ENCODE data around the gene STAB2. TPM values are rescaled to one million over a fixed set of nuclear protein-coding genes. Genes with fewer than 3 reads are reported as not detected.
"Not testable (repeated sequence)": the region's sequence is repeated elsewhere in the genome, so short reads cannot be mapped to it uniquely, and the experiment has no call there.

STAB2 gene
- total RNA-seq, 1 donor from 2014 or later: 8.6 TPM

- DNase-seq: peak; percentile 44
Observed at GRCh38 chr12:103647267-103647666, 60.2 kb downstream of the STAB2 start.

DNA sequence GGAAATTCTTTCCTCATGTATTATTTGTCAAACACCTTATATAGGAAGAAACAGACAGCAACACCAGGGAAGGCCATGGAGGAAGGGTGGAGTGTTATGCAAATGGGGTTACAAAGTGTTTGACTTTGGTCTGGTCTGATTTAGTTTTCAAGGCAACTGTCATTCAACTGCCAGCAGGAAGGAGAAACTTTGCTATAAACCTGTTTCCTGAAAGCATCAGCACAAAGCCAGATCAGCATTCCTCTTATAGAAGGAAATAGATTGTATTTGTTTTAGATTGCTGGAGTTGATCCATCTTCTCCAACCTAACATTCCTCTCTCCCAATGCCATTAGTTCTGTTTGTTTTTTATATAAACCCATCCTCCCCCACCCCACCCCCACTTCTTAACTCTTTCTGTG lies 65.7 kb downstream of the STAB2 start:
- DNase-seq: no peak

DNA sequence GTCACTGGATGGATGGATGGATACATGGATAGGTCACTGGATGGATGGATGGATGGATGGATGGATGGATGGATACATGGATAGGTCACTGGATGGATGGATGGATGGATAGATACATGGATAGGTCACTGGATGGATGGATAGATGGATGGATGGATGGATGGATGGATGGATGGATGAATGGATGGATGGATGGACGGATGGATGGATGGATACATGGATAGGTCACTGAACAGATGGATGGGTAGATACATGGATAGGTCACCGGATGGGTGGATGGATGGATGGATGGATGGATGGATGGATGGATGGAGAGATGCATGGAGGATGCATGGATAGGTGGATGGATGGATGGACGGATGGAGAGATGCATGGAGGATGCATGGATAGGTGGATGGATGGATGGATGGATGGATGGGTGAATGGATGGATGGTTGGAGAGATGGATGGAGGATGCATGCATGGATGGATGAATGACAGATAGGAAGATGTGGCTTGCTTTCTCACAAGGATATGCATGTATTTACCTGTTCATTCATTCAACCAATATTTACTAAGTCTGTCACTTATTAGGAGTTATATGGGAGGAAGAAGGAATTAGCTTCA lies 66.6 kb downstream of the STAB2 start:
- DNase-seq: not testable (repeated sequence)

- no peak for DNase-seq
Observed at GRCh38 chr12:103654816-103655215, 67.7 kb downstream of the STAB2 start.

GRCh38 chr12:103656291-103656690 lies 69.2 kb downstream of the STAB2 start:
- DNase-seq: no peak

- DNase-seq: no peak
Observed at GRCh38 chr12:103657331-103657730, 70.3 kb downstream of the STAB2 start.

- no peak for DNase-seq
Observed at GRCh38 chr12:103664626-103665025, 77.6 kb downstream of the STAB2 start.

GRCh38 chr12:103665971-103666370 lies 78.9 kb downstream of the STAB2 start:
- DNase-seq: no peak

- DNase-seq: no peak
Observed at GRCh38 chr12:103667125-103667524, 80.1 kb downstream of the STAB2 start.

- DNase-seq: no peak
Observed at GRCh38 chr12:103668520-103668919, 81.4 kb downstream of the STAB2 start.

DNA sequence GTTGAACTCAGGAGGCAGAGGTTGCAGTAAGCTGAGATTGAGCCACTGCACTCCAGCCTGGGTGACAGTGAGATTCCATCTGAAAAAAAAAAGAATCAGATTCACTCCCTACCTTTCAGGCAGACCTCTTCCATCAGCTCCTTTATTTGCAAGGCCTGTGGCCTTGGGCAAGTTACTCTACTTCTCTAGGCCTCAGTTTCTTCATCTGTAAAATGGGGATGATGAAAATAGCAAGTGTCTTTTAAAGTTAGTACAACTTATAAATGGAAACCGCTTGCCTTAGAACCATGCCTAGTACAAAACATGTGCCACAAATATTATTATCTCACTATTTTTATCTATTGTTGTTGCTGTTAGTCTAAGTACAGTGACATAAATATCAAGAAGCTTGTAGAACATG lies 84.3 kb downstream of the STAB2 start:
- no peak for DNase-seq

GRCh38 chr12:103672401-103673119 lies 85.5 kb downstream of the STAB2 start:
- DNase-seq: no peak

- no peak for DNase-seq
Observed at GRCh38 chr12:103673487-103673886, 86.4 kb downstream of the STAB2 start.

- no peak for DNase-seq
Observed at GRCh38 chr12:103673891-103674375, 86.9 kb downstream of the STAB2 start.

DNA sequence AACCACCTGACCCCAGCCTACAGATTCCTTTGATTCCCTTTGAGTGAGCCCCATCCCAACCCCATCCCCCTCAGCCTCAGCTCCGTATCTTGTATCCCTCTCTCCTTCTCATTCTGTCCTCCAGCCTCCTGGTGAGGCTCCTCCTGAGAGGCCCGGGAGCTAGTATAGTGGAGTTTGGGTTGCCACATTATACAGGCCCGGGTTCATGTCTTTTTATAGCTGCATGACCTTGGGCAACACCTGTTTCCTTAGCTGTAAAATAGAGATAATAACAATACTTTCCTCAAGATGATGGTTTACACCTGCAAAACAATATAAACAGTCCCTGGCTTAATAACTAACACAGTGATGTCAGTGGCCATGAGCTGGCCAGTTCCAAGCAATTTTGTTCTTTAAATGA lies 89.8 kb downstream of the STAB2 start:
- DNase-seq: no peak

GRCh38 chr12:103677341-103677740 lies 90.3 kb downstream of the STAB2 start:
- DNase-seq: no peak

DNA sequence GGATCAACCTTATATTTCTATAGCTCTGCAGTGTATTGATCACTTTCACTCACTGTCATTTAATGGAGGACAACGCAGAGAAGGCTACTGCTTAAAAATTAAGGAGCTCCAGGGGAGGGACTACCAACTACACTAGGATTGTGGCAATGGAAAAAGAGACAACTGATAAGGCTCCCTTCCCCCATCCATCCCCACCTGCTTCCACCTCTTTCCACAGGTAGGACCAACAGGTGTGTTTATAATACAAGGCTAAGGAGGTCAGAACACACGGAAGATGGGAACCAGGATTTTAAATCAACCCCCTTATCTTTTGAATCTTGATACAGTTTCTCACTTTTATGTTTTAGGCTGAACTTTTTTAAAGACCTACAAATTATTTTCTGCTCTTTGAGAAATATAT lies 90.8 kb downstream of the STAB2 start:
- no peak for DNase-seq

GRCh38 chr12:103679421-103680170 lies 92.5 kb downstream of the STAB2 start:
- DNase-seq: peak; percentile 14

DNA sequence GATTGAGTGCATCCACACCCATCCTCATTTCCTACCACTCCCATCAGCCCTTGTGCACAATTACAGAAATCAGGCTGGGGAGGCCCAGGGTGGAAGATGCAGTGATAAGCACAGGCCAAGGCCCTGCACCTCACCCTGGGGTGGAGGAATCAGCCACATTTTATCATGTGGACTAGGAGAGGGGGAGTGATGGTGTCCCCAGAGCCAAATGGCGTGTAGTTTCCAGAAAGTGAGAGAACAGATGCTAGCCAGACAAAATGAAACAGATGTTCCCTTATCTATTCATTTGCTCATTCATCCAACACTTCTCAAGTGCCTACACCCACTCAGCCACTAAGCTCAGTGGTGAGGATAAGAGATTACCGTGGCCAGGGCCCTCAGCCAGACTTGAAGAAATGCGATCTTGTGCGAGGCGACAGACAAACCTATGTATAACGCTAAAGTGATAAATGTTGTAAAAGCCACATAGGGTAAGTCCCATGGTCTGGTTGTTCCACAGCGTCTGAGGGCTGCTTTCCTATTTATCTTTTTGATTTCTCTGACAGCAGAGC lies 93.6 kb downstream of the STAB2 start:
- peak; percentile 78 for DNase-seq

GRCh38 chr12:103686026-103686425 lies 99.0 kb downstream of the STAB2 start:
- DNase-seq: no peak

DNA sequence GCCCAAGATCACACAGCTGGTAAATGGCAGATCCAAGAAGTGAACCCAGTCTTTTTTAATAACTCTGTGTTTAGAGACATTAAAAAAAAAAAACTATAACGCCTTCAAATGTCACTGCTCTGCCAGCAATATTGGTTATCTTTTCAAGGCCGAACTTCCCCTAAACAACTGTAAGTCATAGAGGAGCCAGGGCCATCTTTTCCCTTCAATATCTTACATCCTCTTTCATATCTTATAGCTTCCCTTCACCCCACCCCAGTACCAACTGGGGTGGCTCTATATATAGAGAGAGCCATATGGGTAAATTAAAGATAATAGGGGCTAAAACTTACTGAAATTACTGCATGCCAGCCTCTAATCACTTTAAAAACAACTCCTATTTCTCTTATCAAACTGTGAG lies 100.2 kb downstream of the STAB2 start:
- no peak for DNase-seq

- DNase-seq: no peak
Observed at GRCh38 chr12:103688376-103689063, 101.4 kb downstream of the STAB2 start.
